Activated CD8-positive, alpha-beta memory T cell treated with anti-CD3 and anti-CD28 coated beads for 4 hours (primary cell): ENCODE measurements around the gene GSTM2.

Experiments
- DNase-seq, 2 donors: peaks; one replicate each; pipeline ENCODE4 v3.0.0-alpha.2; 2020; ENCODE audit warnings: low read depth in 2 of 2

The GSTM2 gene

DNA sequence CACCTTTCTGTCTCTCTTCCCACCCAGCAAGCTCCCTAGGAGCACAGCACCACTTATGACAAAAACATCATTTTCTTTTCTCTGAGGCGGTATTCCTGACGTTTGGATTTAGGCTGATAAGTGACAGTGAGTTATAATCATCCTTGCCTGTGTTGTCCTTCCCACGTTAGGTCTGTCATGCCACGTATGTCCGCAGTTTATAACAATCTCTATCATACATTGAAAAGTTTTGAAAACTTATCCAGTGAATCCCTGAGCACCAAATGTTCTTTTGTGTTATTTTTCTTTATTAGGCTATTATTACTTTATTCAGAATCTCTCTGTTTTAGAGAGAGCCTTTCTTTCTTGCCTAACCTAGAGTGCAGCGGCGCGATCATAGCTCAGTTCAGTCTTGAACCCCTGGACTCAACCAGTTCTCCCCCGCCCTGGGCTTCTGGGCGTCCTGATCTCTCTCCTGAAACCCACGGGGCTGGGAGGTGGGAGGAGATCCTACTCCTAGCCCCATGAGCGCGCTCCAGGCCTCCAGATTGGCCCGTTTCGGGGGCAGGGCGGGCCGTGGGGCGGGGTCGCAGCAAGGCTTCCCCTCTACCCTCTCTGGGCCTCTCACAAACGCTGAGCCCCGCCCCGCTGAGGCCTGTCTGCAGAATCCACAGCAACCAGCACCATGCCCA lies at the start of gene GSTM2:
TSS of gene GSTM2 (plus strand) at position 606 of the 671 bp plus-strand sequence. CDS start at position 665, 59 bp downstream.
- peak; percentile 29 to 34 for DNase-seq

- DNase-seq: no peak
Observed at GRCh38 chr1:109618661-109619575, 48.9 kb upstream of the GSTM2 start.

DNA sequence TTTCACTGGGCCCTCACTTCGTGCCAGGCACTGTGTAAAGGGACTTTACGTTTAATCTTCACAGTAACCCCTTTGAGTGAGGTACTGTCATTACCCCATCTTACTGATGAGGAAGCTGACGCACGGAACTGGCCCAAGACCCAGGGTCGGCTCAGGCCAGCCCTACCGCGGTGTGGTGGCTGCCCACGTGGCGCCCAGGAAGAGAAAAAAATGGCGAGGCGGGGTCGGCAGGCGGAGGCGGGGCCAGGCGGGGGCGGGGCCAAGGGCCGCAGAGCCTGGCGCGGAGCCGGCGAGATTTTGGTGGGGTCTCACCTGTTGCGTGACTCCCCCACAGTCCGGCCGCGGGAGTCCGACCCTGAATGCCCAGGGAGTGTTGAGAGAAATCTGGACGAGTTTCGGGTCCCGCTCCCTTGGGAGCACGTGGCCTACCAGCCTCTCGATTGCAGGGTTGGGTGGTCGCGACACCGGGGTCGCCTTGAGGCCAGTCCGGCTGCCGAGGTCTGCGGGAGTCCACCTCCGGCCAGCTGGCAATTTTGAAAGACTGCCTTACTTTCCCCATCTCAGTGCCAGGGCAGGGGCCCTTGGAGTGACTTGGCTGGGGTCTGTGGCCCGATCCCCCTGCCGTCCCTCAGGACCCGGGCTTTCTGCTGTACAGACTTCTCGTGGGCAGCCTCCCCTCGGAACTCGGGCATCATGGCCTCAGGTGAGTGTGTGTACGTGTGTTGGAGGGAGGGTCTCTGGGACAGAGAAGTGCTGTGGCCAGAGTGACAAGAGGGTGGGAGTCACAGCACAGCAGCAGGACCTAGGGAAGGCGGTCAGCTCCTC lies 48.1 kb upstream of the GSTM2 start, which contains the start of the genes AMPD2 and GNAT2:
TSS of gene AMPD2 (plus strand) at position 262 of the 825 bp plus-strand sequence. CDS start 1,339 bp downstream, outside the sequence.
TSS of gene GNAT2 (minus strand) at position 41 of the 825 bp plus-strand sequence. CDS start 6,746 bp downstream, outside the sequence.
- DNase-seq: peak; percentile 53 to 54

- DNase-seq: no peak
Observed at GRCh38 chr1:109620401-109620791, 47.5 kb upstream of the GSTM2 start.

- peak; percentile 93 to 94 for DNase-seq
Observed at GRCh38 chr1:109620841-109621286, 47.0 kb upstream of the GSTM2 start.

- DNase-seq: no peak
Observed at GRCh38 chr1:109621379-109622136, 46.3 kb upstream of the GSTM2 start.

DNA sequence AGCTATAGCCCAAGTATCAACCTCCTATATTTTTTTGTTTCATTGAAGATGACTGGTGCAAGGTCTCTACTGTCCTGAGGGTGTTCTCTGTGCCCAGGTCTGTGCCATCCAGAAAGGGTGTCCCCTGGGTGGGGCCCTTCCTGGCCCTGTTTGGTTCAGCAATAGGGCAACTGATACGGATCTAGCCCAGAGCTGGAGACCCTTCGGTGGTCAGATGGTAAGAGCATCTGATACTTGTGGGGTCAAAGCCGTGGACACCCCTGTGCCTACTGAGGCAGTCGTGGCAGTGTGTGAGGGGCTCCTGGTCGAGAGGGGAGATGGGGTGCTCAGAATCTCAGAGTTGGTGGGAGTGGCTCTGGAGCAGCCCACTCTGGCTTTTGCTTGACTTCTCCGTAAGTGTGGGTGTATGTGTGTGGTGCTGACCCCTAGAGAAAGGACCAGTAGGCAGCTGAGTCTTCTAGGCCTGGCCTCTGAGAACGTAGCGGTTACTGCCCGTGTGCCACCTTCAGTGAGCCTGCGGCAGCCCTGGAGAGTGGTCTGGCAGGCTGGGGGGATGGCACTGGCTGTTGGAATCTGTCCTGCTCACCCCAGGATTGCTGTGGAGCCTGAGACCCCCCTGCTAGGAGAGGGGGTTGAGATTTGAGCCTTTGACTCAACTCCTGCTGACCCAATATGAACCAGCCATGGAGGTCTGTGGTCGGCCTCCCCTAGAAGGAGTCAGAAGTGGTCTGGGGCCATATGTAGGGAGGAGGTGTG lies 45.5 kb upstream of the GSTM2 start:
- DNase-seq: no peak

GRCh38 chr1:109622895-109623294 lies 45.0 kb upstream of the GSTM2 start:
- no peak for DNase-seq

DNA sequence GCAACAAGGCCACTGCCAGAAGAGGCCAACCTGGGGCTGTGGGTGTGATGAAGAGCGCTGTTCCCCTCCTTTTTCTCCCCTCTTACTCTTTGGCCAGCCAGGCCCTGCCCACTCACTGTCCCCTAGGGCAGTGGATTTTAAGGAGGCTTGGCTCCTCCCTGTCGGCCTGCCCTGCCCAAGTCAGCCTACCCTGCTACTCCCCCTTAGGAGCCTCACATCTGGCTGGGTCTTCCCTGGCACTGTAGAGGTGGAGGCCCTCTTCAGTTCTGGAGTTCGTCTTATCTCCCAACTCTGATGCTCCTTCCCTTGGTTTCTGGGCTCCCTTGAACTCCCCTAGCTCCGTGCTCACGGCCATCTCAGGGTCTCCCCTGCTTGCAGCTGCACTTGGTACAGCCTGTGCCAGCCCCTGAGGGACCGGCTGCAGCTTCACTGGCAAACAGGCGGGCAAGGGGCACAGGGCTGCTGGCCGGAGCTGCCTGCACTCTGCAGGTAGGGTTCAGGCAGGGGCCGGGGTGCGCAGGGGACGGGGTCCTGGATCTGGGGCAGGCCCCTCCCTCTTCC lies 44.2 kb upstream of the GSTM2 start:
- no peak for DNase-seq

DNA sequence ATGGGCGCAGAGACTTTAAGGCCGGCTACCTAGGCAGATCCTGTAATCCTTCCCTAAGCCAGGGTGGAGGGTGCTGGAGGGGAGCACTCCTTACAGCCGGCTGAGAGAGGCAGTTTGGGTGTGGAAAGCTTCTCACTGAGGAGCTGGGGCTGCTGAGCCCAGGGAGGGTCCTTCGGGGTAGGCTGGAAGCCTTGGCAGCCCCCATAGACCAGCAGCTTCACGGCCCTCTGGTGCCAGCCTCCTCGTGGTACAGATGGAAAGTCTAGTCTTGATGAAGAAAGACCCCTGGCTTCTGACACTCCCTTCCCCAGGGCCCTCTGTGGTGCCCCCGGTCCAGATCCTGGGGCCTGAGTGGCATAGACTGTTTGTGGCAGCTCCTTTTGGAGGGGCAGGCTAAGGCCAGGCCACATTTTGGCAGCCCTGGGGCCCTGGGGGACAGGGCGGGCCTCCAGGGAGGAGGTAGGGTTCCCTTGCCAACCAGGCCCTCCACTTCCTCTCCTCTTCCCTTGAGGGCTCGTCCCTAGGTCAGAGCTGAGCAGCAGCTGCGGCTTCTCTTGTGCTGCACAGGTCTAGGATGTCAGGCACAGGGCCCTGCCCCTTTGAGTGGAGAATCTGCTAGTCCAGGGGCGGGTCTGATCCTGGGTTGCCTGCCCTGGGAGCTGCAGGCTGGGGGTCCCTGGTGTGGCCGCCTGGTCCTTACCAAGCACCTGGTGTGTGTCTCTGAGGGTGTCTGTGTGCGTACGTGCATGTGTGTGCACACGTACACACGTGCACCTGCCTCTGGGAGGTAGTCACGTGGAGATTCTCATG lies 43.5 kb upstream of the GSTM2 start:
- DNase-seq: no peak

- DNase-seq: no peak
Observed at GRCh38 chr1:109625176-109625575, 42.7 kb upstream of the GSTM2 start.

- DNase-seq: no peak
Observed at GRCh38 chr1:109625601-109626560, 42.0 kb upstream of the GSTM2 start.

DNA sequence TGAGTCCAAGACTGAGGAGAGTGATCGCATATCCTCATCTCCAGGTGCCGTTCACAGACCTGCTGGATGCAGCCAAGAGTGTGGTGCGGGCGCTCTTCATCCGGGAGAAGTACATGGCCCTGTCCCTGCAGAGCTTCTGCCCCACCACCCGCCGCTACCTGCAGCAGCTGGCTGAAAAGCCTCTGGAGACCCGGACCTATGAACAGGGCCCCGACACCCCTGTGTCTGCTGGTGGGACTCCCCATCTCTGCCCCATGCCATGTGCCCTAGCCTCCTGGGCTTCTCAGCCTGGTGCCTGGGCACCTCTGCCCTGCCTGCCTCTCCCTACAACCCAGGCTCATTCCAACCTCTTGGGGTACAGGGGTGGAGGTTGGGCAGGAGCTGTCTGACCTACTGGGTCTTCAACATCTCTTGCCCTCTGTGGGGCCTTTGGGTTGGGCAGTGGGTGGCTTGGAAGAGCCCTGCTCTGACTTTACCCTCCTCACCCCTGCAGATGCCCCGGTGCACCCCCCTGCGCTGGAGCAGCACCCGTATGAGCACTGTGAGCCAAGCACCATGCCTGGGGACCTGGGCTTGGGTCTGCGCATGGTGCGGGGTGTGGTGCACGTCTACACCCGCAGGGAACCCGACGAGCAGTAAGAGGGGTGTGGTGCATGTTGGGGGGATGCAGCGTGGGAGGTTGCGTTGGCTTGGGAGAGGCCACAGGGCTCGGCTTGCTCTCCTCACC lies 41.0 kb upstream of the GSTM2 start:
- no peak for DNase-seq

- no peak for DNase-seq
Observed at GRCh38 chr1:109627692-109628399, 40.0 kb upstream of the GSTM2 start.

- no peak for DNase-seq
Observed at GRCh38 chr1:109628540-109629321, 39.1 kb upstream of the GSTM2 start.
